ENCODE data around the gene FAM131B.
A peak's percentile ranks its signal among the peaks of the same experiment; 100 is the strongest.

FAM131B gene

DNA sequence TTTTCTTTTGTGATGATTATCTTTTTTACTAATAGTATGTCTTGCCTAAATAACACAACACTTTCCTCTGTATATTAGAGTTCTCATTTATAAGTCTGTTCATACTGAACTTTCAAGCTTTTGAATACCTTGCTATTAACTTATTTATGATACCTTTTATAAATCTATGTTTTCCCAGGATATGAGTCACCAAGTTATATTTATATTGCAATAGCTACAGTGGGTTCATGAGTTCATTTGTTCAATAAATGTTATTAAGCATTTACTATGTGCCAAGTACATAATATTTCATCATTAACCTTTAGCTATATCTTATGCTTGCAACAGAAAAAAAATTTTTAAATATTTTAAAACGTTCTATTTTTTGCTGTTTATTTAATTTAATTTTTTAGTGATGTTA is 28.3 kb downstream of the FAM131B start:
- Histone ChIP-seq H3K4me3 (ENCODE audit: control insufficient read depth in 1 of 7, extremely low read depth in 1 of 7, insufficient read depth in 4 of 7, low read depth in 2 of 7, low read length in 6 of 7) (no peak overlapping the region), H3K27ac (ENCODE audit: insufficient read depth in 1 of 2, low read depth in 1 of 2, low read length in 2 of 2, poor library complexity in 1 of 2, severe bottlenecking in 2 of 2) (no peak overlapping the region), H3K9me3 (ENCODE audit: control extremely low read depth in 1 of 5, control insufficient read depth in 4 of 5, insufficient read depth in 2 of 5, low read depth in 1 of 5, low read length in 4 of 5) (no peaks in the 10 kb centered on the region), H3K4me1 (ENCODE audit: control extremely low read depth in 1 of 4, control insufficient read depth in 4 of 4, insufficient read depth in 4 of 4, low read length in 3 of 4) (peaks cover 0 to 8% (median 1%) of the 10 kb centered on the region in 4 experiments), H3K36me3 (ENCODE audit: control insufficient read depth in 4 of 4, insufficient read depth in 4 of 4, low read length in 3 of 4) (no peaks in the 10 kb centered on the region), H3K27me3 (replicated peaks in 2 of 5; ENCODE audit: control insufficient read depth in 4 of 5, insufficient read depth in 5 of 5, low read length in 4 of 5) (no peaks in the 10 kb centered on the region)
- no peak for DNase-seq
- ChIA-PET POLR2A (no interaction called here), CTCF (interaction anchor here (1.0 to 2.8 kb wide), 2 partner anchors 9 to 11 kb away, joined by 7 to 18 read pairs; no protein-coding TSS in a partner anchor)
- WGBS (ENCODE audit: insufficient coverage) = no CpG with 5 or more reads among the region's 1 CpG

- no peak overlapping the region for H3K27ac ChIP-seq (ENCODE audit: insufficient read depth in 1 of 2, low read depth in 1 of 2, low read length in 2 of 2, poor library complexity in 1 of 2, severe bottlenecking in 2 of 2)
- H3K9me3 ChIP-seq (ENCODE audit: control extremely low read depth in 1 of 5, control insufficient read depth in 4 of 5, insufficient read depth in 2 of 5, low read depth in 1 of 5, low read length in 4 of 5) = no peaks in the 10 kb centered on the region
- H3K4me1 ChIP-seq (ENCODE audit: control extremely low read depth in 1 of 4, control insufficient read depth in 4 of 4, insufficient read depth in 4 of 4, low read length in 3 of 4) = peaks cover 0 to 8% (median 1%) of the 10 kb centered on the region in 4 experiments
- WGBS (ENCODE audit: insufficient coverage) = 95% methylated on average over 6 of the region's 8 CpGs
- H3K27me3 ChIP-seq (replicated peaks in 2 of 5; ENCODE audit: control insufficient read depth in 4 of 5, insufficient read depth in 5 of 5, low read length in 4 of 5) = no peaks in the 10 kb centered on the region
- no peak overlapping the region for H3K4me3 ChIP-seq (ENCODE audit: control insufficient read depth in 1 of 7, extremely low read depth in 1 of 7, insufficient read depth in 4 of 7, low read depth in 2 of 7, low read length in 6 of 7)
- peak in 2 of 3 donors; percentile 58 to 61 for DNase-seq
- ChIA-PET POLR2A (no interaction called here), CTCF (interaction anchor here (0.7 to 2.3 kb wide), 6 partner anchors 11 to 112 kb away, joined by 3 to 7 read pairs (median 3); no protein-coding TSS in a partner anchor)
- no peaks in the 10 kb centered on the region for H3K36me3 ChIP-seq (ENCODE audit: control insufficient read depth in 4 of 4, insufficient read depth in 4 of 4, low read length in 3 of 4)
Observed at GRCh38 chr7:143331179-143331801, 31.2 kb downstream of the FAM131B start.

- no peak overlapping the region for H3K4me3 ChIP-seq (ENCODE audit: control insufficient read depth in 1 of 7, extremely low read depth in 1 of 7, insufficient read depth in 4 of 7, low read depth in 2 of 7, low read length in 6 of 7)
- H3K4me1 ChIP-seq (ENCODE audit: control extremely low read depth in 1 of 4, control insufficient read depth in 4 of 4, insufficient read depth in 4 of 4, low read length in 3 of 4) = peaks cover 0 to 12% (median 5%) of the 10 kb centered on the region in 4 experiments
- no peaks in the 10 kb centered on the region for H3K27me3 ChIP-seq (replicated peaks in 2 of 5; ENCODE audit: control insufficient read depth in 4 of 5, insufficient read depth in 5 of 5, low read length in 4 of 5)
- DNase-seq = no peak
- ChIA-PET CTCF (interaction anchor here (0.7 to 2.3 kb wide), 5 partner anchors 12 to 89 kb away, joined by 3 to 9 read pairs (median 3); no protein-coding TSS in a partner anchor), POLR2A (no interaction called here)
- no peak overlapping the region for H3K27ac ChIP-seq (ENCODE audit: insufficient read depth in 1 of 2, low read depth in 1 of 2, low read length in 2 of 2, poor library complexity in 1 of 2, severe bottlenecking in 2 of 2)
- H3K36me3 ChIP-seq (ENCODE audit: control insufficient read depth in 4 of 4, insufficient read depth in 4 of 4, low read length in 3 of 4) = no peaks in the 10 kb centered on the region
- no peaks in the 10 kb centered on the region for H3K9me3 ChIP-seq (ENCODE audit: control extremely low read depth in 1 of 5, control insufficient read depth in 4 of 5, insufficient read depth in 2 of 5, low read depth in 1 of 5, low read length in 4 of 5)
- 98% methylated on average over 7 of the region's 10 CpGs for WGBS (ENCODE audit: insufficient coverage)
Observed at GRCh38 chr7:143329471-143330170, 32.9 kb downstream of the FAM131B start.

DNA sequence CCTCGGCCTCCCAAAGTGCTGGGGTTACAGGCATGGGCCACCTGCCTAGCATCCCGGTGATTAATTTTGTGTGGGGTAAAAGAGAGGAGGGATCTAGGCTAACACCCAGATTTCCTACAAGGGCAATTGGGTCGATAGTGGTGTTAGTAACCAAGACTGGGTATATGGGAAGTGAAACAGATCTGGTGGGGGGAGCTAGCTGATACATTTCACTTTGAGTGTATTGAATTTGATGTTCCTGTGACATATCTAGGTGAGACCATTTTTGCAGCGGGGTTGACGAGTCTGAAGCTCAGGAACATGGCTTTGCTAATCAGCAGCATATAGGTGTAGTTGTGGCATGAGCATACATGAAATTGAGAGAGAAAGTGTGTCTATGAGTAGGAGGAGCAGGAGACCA is 34.6 kb downstream of the FAM131B start:
- CTCF ChIA-PET = interaction anchor here (0.7 to 2.3 kb wide), 6 partner anchors 17 to 87 kb away, joined by 3 to 9 read pairs (median 5); no protein-coding TSS in a partner anchor
- 95% methylated on average over 5 of the region's 5 CpGs for WGBS (ENCODE audit: insufficient coverage)
- Histone ChIP-seq H3K27me3 (replicated peaks in 2 of 5; ENCODE audit: control insufficient read depth in 4 of 5, insufficient read depth in 5 of 5, low read length in 4 of 5) (no peaks in the 10 kb centered on the region), H3K9me3 (ENCODE audit: control extremely low read depth in 1 of 5, control insufficient read depth in 4 of 5, insufficient read depth in 2 of 5, low read depth in 1 of 5, low read length in 4 of 5) (no peaks in the 10 kb centered on the region), H3K4me3 (ENCODE audit: control insufficient read depth in 1 of 7, extremely low read depth in 1 of 7, insufficient read depth in 4 of 7, low read depth in 2 of 7, low read length in 6 of 7) (no peak overlapping the region), H3K4me1 (ENCODE audit: control extremely low read depth in 1 of 4, control insufficient read depth in 4 of 4, insufficient read depth in 4 of 4, low read length in 3 of 4) (peaks cover 1 to 14% (median 6%) of the 10 kb centered on the region in 4 experiments), H3K36me3 (ENCODE audit: control insufficient read depth in 4 of 4, insufficient read depth in 4 of 4, low read length in 3 of 4) (no peaks in the 10 kb centered on the region), H3K27ac (ENCODE audit: insufficient read depth in 1 of 2, low read depth in 1 of 2, low read length in 2 of 2, poor library complexity in 1 of 2, severe bottlenecking in 2 of 2) (no peak overlapping the region)
- POLR2A ChIA-PET = interaction anchor here (1.2 kb wide), 1 partner anchor 9 kb away, joined by 3 read pairs; no protein-coding TSS in a partner anchor
- DNase-seq = no peak

DNA sequence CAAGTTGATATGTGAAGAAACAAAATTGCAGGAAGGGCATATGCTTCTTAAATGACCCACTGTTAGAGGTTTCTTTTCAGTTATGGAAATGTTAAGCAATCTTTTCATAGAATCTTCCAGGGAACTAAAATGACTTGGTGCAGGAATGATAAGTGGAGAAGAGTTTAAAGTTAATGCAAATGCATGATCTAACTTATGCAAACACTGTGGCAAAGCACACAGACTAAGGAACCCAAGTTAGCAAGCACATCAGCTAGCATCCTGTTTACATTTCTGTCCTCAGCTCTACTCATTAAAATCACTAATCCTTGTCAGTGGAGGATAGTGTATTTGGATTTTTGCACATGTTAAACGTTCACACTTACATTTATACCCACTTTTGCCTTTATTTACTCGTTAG is 37.3 kb downstream of the FAM131B start:
- WGBS (ENCODE audit: insufficient coverage) = no CpG with 5 or more reads among the region's 2 CpGs
- ChIA-PET CTCF (interaction anchor here (0.8 to 1.6 kb wide), 6 partner anchors 10 to 85 kb away, joined by 3 to 6 read pairs (median 4); partner anchors contain the start of gene CLCN1), POLR2A (no interaction called here)
- Histone ChIP-seq H3K27ac (ENCODE audit: insufficient read depth in 1 of 2, low read depth in 1 of 2, low read length in 2 of 2, poor library complexity in 1 of 2, severe bottlenecking in 2 of 2) (no peak overlapping the region), H3K27me3 (replicated peaks in 2 of 5; ENCODE audit: control insufficient read depth in 4 of 5, insufficient read depth in 5 of 5, low read length in 4 of 5) (no peaks in the 10 kb centered on the region), H3K36me3 (ENCODE audit: control insufficient read depth in 4 of 4, insufficient read depth in 4 of 4, low read length in 3 of 4) (no peaks in the 10 kb centered on the region), H3K9me3 (ENCODE audit: control extremely low read depth in 1 of 5, control insufficient read depth in 4 of 5, insufficient read depth in 2 of 5, low read depth in 1 of 5, low read length in 4 of 5) (no peaks in the 10 kb centered on the region), H3K4me3 (ENCODE audit: control insufficient read depth in 1 of 7, extremely low read depth in 1 of 7, insufficient read depth in 4 of 7, low read depth in 2 of 7, low read length in 6 of 7) (no peak overlapping the region), H3K4me1 (ENCODE audit: control extremely low read depth in 1 of 4, control insufficient read depth in 4 of 4, insufficient read depth in 4 of 4, low read length in 3 of 4) (peaks cover 2 to 24% (median 8%) of the 10 kb centered on the region in 4 experiments)
- no peak for DNase-seq

DNA sequence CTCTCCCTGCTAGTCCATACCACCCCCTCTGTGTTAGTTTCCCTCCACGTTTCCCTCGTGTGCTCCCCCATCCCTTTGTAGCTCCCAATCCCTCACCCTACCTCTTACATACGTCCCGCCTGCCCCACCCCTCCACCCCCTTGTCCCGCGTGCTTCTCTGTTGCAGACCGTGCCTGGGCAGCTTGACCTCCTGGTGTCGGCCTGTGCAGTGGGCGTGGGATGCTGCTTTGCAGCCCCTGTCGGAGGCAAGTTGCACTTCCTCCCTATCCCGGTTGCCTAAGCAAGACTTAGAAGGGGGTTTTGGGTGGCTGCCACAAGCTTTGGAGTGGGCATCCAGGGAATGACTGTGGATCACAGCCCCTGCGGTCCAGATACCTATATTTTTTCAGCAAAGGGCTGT is 38.9 kb downstream of the FAM131B start:
- H3K36me3 ChIP-seq (ENCODE audit: control insufficient read depth in 4 of 4, insufficient read depth in 4 of 4, low read length in 3 of 4) = no peaks in the 10 kb centered on the region
- no peak for DNase-seq
- H3K4me1 ChIP-seq (ENCODE audit: control extremely low read depth in 1 of 4, control insufficient read depth in 4 of 4, insufficient read depth in 4 of 4, low read length in 3 of 4) = peaks cover 2 to 24% (median 8%) of the 10 kb centered on the region in 4 experiments
- WGBS (ENCODE audit: insufficient coverage) = 91% methylated on average over 10 of the region's 12 CpGs
- H3K4me3 ChIP-seq (ENCODE audit: control insufficient read depth in 1 of 7, extremely low read depth in 1 of 7, insufficient read depth in 4 of 7, low read depth in 2 of 7, low read length in 6 of 7) = no peak overlapping the region
- no peaks in the 10 kb centered on the region for H3K27me3 ChIP-seq (replicated peaks in 2 of 5; ENCODE audit: control insufficient read depth in 4 of 5, insufficient read depth in 5 of 5, low read length in 4 of 5)
- ChIA-PET CTCF (interaction anchor here (0.9 to 1.6 kb wide), 5 partner anchors 19 to 83 kb away, joined by 3 to 5 read pairs (median 3); no protein-coding TSS in a partner anchor), POLR2A (no interaction called here)
- no peaks in the 10 kb centered on the region for H3K9me3 ChIP-seq (ENCODE audit: control extremely low read depth in 1 of 5, control insufficient read depth in 4 of 5, insufficient read depth in 2 of 5, low read depth in 1 of 5, low read length in 4 of 5)
- no peak overlapping the region for H3K27ac ChIP-seq (ENCODE audit: insufficient read depth in 1 of 2, low read depth in 1 of 2, low read length in 2 of 2, poor library complexity in 1 of 2, severe bottlenecking in 2 of 2)

All from common myeloid progenitor, CD34-positive (primary cell).